Esophagus muscularis mucosa (tissue), 4 donors: ENCODE measurements around the gene THBS3. TPM values are rescaled to one million over a fixed set of nuclear protein-coding genes. Genes with fewer than 3 reads are reported as not detected.

Experiments used
- DNase-seq: peaks from one replicate; pipeline ENCODE4 v3.0.0-alpha.2; 2017; ENCODE audit errors: extremely low spot score
- H3K27ac ChIP-seq, 4 donors: fragments of 200-600 bp; sonication (generic); replicated peaks in 1 of 4; 1 replicate in 3 of 4; 2 replicates in 1 of 4; pipeline ENCODE4 v1.5.1; 2016 to 2019; ENCODE audit warnings: mild to moderate bottlenecking in 1 of 4
- H3K27me3 ChIP-seq, 4 donors: fragments of 200-600 bp; sonication (generic); one replicate each; pipeline versions ENCODE4 v1.5.1 to v1.6.0; 2016 to 2019
- H3K36me3 ChIP-seq, 4 donors: fragments of 200-600 bp; sonication (generic); one replicate each; pipeline ENCODE4 v1.5.1; 2016 to 2019
- H3K4me1 ChIP-seq, 4 donors: fragments of 200-600 bp; sonication (generic); one replicate each; pipeline ENCODE4 v1.5.1; 2016 to 2019
- H3K4me3 ChIP-seq, 4 donors: fragments of 200-600 bp; sonication (generic); 1 replicate in 2 of 4; 2 replicates in 2 of 4; pipeline ENCODE4 v1.5.1; 2016 to 2019; ENCODE audit warnings: mild to moderate bottlenecking in 4 of 4, moderate library complexity in 1 of 4
- H3K9me3 ChIP-seq, 4 donors: fragments of 200-600 bp; sonication (generic); 1 replicate in 3 of 4; 2 replicates in 1 of 4; pipeline ENCODE4 v1.5.1; 2016 to 2019
- CTCF ChIP-seq, 3 experiments: fragments of 200-600 bp in 2 of 3; fragments of 450-650 bp in 1 of 3; sonication (generic) in 2 of 3; IDR thresholded peaks; one replicate each; pipeline ENCODE4 v1.5.1; 2017 to 2019; ENCODE audit warnings: antibody characterized with exemption in 3 of 3, mild to moderate bottlenecking in 2 of 3, moderate library complexity in 1 of 3
- EP300 ChIP-seq: sonication (generic); formaldehyde crosslinking; IDR thresholded peaks from one replicate; pipeline ENCODE4 v1.6.1; 2017; ENCODE audit warnings: antibody characterized with exemption
- POLR2A ChIP-seq: fragments of 450-650 bp; IDR thresholded peaks from one replicate; pipeline ENCODE4 v1.6.1; 2017; ENCODE audit warnings: antibody characterized with exemption, moderate library complexity, mild to moderate bottlenecking, low read depth
- POLR2AphosphoS5 ChIP-seq, 2 donors: sonication (generic); formaldehyde crosslinking; IDR thresholded peaks; one replicate each; pipeline ENCODE4 v1.6.1; 2017; ENCODE audit warnings: antibody characterized with exemption in 2 of 2
- WGBS: methylation state at CpG from one replicate; pipeline ENCODE4 v1.1.5; 2018; 5-methylcytosine and 5-hydroxymethylcytosine counted together
- intact Hi-C: fragments of 100-400 bp; cut with DNase I; formaldehyde crosslinking; loops from one replicate; pipeline ENCODE4 v1.15.1; 2023
- total RNA-seq, 4 donors: library from RNA; depleted of rRNA; stranded (reverse); fragments of >200 nt; gene quantifications; one replicate each; pipeline versions ENCODE4 v1.1.0 to v1.2.1, GENCODE V29; 2016

Gene THBS3
- total RNA-seq, 4 donors from 2014 or later = 16.2 to 37.4 (median 23.4) TPM

- peaks cover 0 to 23% (median 14%) of the 10 kb centered on the region in 4 donors for H3K27me3 ChIP-seq
- H3K36me3 ChIP-seq = peaks cover 0 to 4% (median 2%) of the 10 kb centered on the region in 4 donors
- no peaks in the 10 kb centered on the region for H3K9me3 ChIP-seq
- peaks cover 15 to 30% (median 24%) of the 10 kb centered on the region in 4 donors for H3K4me1 ChIP-seq
- DNase-seq = no peak
- TF ChIP-seq EP300 = no peak
- no peak for TF ChIP-seq POLR2A
- no peak for TF ChIP-seq CTCF (IDR thresholded peaks at IDR 0.05)
- TF ChIP-seq POLR2AphosphoS5 (IDR thresholded peaks at IDR 0.05) = no peak
- no peak overlapping the region for H3K4me3 ChIP-seq
- WGBS = 84% methylated on average over 27 of the region's 30 CpGs
- H3K27ac ChIP-seq = no peak overlapping the region
- intact Hi-C loops = loop anchor here (5.0 kb wide), 1 partner anchor 414 kb away; no protein-coding TSS in a partner anchor
Measured at GRCh38 chr1:155178441-155179111, 29.1 kb downstream of the THBS3 start.

GRCh38 chr1:155177918-155178281 is 29.8 kb downstream of the THBS3 start:
- 92% methylated on average over 2 of the region's 9 CpGs for WGBS
- Histone ChIP-seq H3K4me1 (peaks cover 18 to 35% (median 28%) of the 10 kb centered on the region in 4 donors), H3K36me3 (peaks cover 0 to 4% (median 2%) of the 10 kb centered on the region in 4 donors), H3K4me3 (no peak overlapping the region), H3K27me3 (peaks cover 0 to 24% (median 14%) of the 10 kb centered on the region in 4 donors), H3K9me3 (no peaks in the 10 kb centered on the region), H3K27ac (no peak overlapping the region)
- DNase-seq = no peak
- intact Hi-C loops = loop anchor here (5.0 kb wide), 1 partner anchor 414 kb away; no protein-coding TSS in a partner anchor
- TF ChIP-seq CTCF (IDR thresholded peaks at IDR 0.05) = no peak
- TF ChIP-seq POLR2AphosphoS5 (IDR thresholded peaks at IDR 0.05) = no peak
- no peak for TF ChIP-seq POLR2A
- no peak for TF ChIP-seq EP300

- WGBS = 87% methylated on average over 11 of the region's 11 CpGs
- peaks cover 21 to 40% (median 31%) of the 10 kb centered on the region in 4 donors for H3K4me1 ChIP-seq
Measured at GRCh38 chr1:155177192-155177917, 30.3 kb downstream of the THBS3 start.

GRCh38 chr1:155176544-155177071 is 31.1 kb downstream of the THBS3 start:
- TF ChIP-seq CTCF (IDR thresholded peaks at IDR 0.05) (peak in 2 of 3 experiments; percentile 90 to 94), EP300 (no peak), POLR2A (no peak), POLR2AphosphoS5 (IDR thresholded peaks at IDR 0.05) (peak; percentile 24 to 77)
- whole genome bisulfite sequencing = 8% methylated on average over 3 of the region's 8 CpGs
- DNase-seq = no peak
- Histone ChIP-seq H3K27me3 (peaks cover 0 to 24% (median 14%) of the 10 kb centered on the region in 4 donors), H3K4me3 (no peak overlapping the region), H3K27ac (no peak overlapping the region), H3K9me3 (no peaks in the 10 kb centered on the region), H3K4me1 (peaks cover 26 to 47% (median 38%) of the 10 kb centered on the region in 4 donors), H3K36me3 (peaks cover 0 to 4% (median 2%) of the 10 kb centered on the region in 4 donors)
- intact Hi-C loops = loop anchor here (5.0 kb wide), 1 partner anchor 416 kb away; no protein-coding TSS in a partner anchor

More at GRCh38 chr1:155177192-155177917, 30.3 kb downstream of the THBS3 start:
- intact Hi-C loops = loop anchor here (5.0 kb wide), 1 partner anchor 415 kb away; no protein-coding TSS in a partner anchor
- TF ChIP-seq CTCF (IDR thresholded peaks at IDR 0.05) = no peak
- DNase-seq = no peak
- Histone ChIP-seq H3K9me3 (no peaks in the 10 kb centered on the region), H3K36me3 (peaks cover 0 to 4% (median 2%) of the 10 kb centered on the region in 4 donors), H3K27me3 (peaks cover 0 to 24% (median 14%) of the 10 kb centered on the region in 4 donors), H3K27ac (no peak overlapping the region), H3K4me3 (no peak overlapping the region)
